Measurements from ENCODE around the gene BAZ1B.
"Not testable (repeated sequence)": the region's sequence is repeated elsewhere in the genome, so short reads cannot be mapped to it uniquely, and the experiment has no call there.

Gene BAZ1B

GRCh38 chr7:73423519-73424488 is 98.3 kb downstream of the BAZ1B start:
- no peak for DNase-seq

DNA sequence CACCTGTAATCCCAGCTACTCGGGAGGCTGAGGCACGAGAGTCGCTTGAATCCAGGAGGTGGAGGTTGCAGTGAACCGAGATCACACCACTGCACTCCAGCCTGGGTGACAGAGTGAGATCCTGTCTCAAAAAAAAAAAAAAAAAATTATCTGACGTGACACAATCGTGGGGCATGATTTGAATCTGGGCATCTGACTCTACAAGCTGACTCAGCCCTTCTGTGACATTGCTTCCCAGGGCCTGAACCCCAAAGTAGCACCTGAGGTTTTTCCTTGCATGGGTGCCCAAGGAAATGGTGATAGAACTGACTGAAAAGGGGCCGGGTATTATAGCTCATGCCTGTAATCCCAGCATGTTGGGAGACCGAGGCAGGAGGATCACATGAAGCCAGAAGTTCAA is 101.5 kb downstream of the BAZ1B start:
- not testable (repeated sequence) for DNase-seq

DNA sequence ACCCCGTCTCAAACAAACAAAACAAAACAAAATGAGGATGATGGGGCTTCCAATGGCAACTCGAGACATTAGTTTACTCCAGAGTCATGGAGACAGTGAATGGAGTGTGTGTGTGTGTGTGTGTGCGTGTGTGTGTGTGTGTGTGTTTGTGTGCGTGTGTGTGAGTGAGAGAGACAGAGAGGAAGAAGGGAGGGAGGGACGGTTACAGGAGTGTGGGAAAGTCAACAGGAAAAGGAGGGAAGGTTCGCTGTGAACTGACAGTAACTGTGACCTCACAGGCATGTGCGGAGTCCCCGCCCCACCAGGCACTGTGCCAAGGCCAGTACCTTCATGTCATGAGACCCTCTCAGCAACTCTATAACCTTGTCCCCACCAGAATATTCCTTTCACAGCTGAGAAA is 102.1 kb downstream of the BAZ1B start:
- DNase-seq, result peak; percentile 23

DNA sequence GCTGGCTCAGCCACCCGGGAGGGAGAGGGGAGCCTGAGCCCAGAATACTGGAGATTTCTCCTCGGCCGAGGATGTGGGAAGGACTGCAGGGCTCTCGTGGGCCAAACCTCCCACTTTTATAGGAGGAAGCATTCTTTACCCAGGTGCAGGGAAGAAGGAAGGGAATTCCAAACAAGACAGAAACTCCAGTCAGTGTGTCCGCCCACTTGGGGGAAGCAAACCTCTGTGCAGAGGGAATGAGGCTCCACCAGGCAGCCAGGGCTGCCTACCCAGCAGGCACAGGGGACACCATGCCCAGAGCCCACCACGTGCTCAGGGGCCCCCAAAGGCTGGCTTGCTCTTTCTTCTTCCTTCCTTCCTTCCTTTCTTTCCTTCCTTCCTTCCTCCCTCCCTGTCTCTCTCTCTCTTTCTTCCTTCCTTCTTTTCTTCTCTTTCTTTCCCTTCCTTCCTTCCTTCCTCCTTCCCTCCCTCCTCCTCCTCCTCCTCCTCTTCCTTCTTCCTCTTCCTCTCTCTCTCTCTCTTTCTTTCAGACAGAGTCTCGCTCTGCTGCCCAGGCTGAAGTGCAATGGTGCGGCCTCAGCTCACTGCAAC is 103.9 kb downstream of the BAZ1B start:
- no peak for DNase-seq

DNA sequence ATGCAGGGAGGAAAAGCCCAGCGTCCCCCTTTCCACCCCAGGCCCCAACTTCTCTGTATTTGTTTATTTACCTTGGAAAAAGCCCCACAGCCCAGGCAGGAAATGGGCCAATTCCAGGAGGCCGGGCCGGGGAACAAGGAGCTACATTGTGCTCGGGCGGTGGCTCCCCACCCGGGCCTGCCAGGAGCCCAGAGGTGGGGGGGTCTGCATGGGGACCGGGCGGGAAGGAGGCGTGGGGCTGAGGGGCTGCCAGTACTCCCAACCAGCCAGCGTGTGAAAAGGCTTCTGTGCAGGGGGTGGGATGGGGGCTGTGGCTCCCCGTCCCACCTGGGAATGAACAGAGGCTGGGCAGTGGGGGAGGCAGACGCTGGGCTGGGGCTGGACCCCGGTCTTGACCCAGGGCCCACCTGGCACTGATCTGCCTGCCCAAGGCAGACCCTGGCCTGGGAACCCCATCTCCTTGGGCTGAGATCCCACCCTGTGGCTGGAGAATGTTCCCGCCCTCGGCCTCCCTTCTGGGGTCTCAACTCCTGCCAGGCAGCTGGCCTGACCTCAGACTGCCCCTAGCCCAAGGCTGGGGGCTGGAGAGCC is 111.5 kb downstream of the BAZ1B start:
- DNase-seq, result not testable (repeated sequence)

- not testable (repeated sequence) for DNase-seq
Measured at GRCh38 chr7:73404860-73405259, 117.2 kb downstream of the BAZ1B start.

- DNase-seq, result peak; percentile 68
Measured at GRCh38 chr7:73399185-73400050, 122.7 kb downstream of the BAZ1B start.

- no peak for DNase-seq
Measured at GRCh38 chr7:73397521-73398281, 124.4 kb downstream of the BAZ1B start.

DNA sequence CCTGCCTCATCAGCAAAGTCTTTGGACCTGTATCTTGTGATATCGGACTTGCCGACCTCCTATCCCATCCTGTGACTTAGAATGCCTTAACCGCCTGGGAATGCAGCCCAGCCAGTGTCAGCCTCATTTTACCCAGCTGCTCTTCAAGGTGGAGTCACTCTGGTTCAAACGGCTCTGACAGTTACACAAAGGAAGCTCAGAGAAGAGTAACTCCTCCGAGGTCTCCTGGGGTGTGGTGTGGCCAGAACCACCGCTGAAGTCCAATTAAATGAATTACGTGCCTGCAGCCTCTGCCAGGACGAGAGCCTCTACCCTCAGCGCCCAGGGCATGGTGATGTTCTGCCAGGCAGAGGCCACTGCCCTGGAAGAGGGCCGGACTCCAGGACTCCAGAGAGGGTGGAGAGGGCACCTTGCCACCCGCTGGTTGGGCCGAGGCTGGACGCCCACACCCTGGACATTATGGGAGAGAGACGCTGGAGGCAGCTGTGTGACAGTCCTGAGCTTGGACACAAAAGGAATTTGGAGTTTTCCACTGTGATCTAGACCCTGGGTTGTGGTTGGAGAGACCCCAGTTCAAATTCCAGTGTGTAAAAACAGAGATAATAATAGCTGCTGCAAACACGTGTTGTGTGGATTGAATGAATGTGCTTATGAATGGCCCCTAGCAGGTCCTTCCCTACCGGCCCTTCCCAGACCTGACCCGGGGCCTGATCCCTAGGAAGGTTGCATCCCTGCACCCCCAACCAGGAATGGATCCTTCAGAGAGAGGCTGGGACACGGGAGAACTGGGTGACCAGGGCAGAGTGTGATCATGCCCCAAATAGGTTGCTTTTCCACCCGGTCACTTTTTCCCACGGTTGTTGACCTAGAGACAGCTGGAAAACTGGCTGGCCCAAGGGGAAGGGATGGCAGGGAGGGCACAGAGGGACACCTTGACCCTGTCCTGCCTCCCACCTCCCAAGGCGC is 126.3 kb downstream of the BAZ1B start:
- no peak for DNase-seq

DNA sequence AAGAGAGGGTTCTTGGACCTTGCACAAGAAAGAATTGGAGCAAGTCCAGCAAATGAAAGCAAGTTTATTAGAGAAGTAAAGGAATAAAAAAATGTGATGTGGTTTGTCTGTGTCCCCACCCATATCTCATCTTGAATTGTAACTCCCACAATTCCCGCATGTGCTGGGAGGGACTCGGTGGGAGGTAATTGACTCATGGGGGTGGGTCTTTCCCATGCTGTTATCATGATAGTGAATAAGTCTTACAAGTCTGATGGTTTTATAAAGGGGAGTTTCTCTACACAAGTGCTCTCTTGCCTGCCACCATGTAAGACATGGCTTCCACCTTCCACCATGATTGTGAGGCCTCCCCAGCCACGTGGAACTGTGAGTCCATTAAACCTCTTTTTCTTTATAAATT is 127.7 kb downstream of the BAZ1B start:
- no peak for DNase-seq

DNA sequence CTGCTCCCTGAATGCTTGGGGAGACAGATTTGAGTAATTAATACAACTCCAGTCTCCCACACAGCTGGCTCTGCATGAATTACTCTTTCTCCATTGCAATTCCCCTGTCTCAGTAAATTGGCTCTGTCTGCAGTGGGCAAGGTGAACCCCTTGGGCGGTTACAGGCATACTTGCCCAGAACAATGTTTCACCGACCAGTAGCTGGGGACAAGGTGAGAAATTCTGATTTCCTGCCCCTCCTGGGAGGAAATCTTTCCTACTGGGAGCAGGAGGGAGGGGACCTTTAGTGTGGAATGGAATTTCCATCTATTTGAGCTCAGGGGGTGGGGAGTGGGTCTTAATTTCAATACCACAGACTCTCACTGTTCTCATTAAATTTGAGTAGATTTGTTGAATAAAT is 130.7 kb downstream of the BAZ1B start:
- DNase-seq, result no peak
